ENCODE measurements around the gene NXN.
"Not testable (repeated sequence)": the region's sequence is repeated elsewhere in the genome, so short reads cannot be mapped to it uniquely, and the experiment has no call there.

Gene NXN

GRCh38 chr17:824378-824777 lies 155.2 kb downstream of the NXN start:
- DNase-seq: no peak

- no peak for DNase-seq
Measured at GRCh38 chr17:823501-823902, 156.1 kb downstream of the NXN start.

- DNase-seq: no peak
Measured at GRCh38 chr17:819251-819650, 160.3 kb downstream of the NXN start.

- DNase-seq: no peak
Measured at GRCh38 chr17:814371-814770, 165.2 kb downstream of the NXN start.

GRCh38 chr17:812638-813204 lies 166.9 kb downstream of the NXN start:
- DNase-seq: no peak

GRCh38 chr17:811051-811784 lies 168.4 kb downstream of the NXN start:
- no peak for DNase-seq

GRCh38 chr17:807523-808294 lies 171.9 kb downstream of the NXN start:
- no peak for DNase-seq

GRCh38 chr17:806781-807522 lies 172.6 kb downstream of the NXN start:
- no peak for DNase-seq

GRCh38 chr17:806346-806745 lies 173.2 kb downstream of the NXN start:
- DNase-seq: no peak

GRCh38 chr17:805886-806285 lies 173.7 kb downstream of the NXN start:
- not testable (repeated sequence) for DNase-seq

GRCh38 chr17:804541-805435 lies 174.8 kb downstream of the NXN start:
- DNase-seq: no peak

- DNase-seq: no peak
Measured at GRCh38 chr17:802901-803881, 176.4 kb downstream of the NXN start.

- DNase-seq: no peak
Measured at GRCh38 chr17:802481-802880, 177.1 kb downstream of the NXN start.

- DNase-seq: no peak
Measured at GRCh38 chr17:801660-802059, 177.9 kb downstream of the NXN start.

- DNase-seq: no peak
Measured at GRCh38 chr17:800446-801242, 178.9 kb downstream of the NXN start.

GRCh38 chr17:799261-799660 lies 180.3 kb downstream of the NXN start:
- DNase-seq: no peak

GRCh38 chr17:798246-798645 lies 181.3 kb downstream of the NXN start:
- DNase-seq: no peak

- no peak for DNase-seq
Measured at GRCh38 chr17:797236-797840, 182.2 kb downstream of the NXN start.

- no peak for DNase-seq
Measured at GRCh38 chr17:796609-797008, 183.0 kb downstream of the NXN start.

- no peak for DNase-seq
Measured at GRCh38 chr17:795721-796120, 183.9 kb downstream of the NXN start.

All from T-helper 1 cell (primary cell).